Measurements from ENCODE around the gene LIPA.

DNA sequence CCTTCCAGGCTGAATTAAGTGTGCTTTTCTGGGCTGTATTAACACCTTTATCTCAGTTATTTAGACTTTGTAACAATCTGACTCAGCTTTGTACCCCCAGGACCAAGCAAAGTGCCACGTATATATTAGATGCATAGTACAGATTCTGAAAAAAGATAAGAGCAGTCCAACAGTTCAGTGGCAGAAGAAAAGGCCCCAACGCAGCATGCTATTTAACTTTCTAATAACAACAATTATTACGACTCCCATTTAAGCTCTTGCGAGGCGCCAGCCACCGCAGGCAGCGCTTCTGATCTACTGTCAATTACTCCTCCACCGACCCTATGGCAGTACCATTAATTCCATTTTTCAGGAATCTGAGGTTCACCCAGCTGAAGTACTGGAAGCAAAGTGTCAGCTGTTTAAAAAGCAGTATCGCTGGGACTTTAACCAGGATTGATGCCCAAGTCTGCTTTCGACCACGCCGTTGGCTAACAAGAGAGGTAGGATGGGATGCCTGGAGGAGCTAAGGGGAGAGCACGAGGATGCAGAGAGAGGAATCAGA, 638 bp downstream of the LIPA start:
- TF ChIP-seq, protein P1, sequence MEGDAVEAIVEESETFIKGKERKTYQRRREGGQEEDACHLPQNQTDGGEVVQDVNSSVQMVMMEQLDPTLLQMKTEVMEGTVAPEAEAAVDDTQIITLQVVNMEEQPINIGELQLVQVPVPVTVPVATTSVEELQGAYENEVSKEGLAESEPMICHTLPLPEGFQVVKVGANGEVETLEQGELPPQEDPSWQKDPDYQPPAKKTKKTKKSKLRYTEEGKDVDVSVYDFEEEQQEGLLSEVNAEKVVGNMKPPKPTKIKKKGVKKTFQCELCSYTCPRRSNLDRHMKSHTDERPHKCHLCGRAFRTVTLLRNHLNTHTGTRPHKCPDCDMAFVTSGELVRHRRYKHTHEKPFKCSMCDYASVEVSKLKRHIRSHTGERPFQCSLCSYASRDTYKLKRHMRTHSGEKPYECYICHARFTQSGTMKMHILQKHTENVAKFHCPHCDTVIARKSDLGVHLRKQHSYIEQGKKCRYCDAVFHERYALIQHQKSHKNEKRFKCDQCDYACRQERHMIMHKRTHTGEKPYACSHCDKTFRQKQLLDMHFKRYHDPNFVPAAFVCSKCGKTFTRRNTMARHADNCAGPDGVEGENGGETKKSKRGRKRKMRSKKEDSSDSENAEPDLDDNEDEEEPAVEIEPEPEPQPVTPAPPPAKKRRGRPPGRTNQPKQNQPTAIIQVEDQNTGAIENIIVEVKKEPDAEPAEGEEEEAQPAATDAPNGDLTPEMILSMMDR (IDR thresholded peaks at IDR 0.05; ENCODE audit: low read depth, low read length, missing input control) = no peak
- TF ChIP-seq SP1 (IDR thresholded peaks at IDR 0.05) = no peak
- TF ChIP-seq ATF3 (IDR thresholded peaks at IDR 0.05) = no peak
- TF ChIP-seq TAF1 (conservative IDR thresholded peaks at IDR 0.05) = no peak
- no peak for TF ChIP-seq JUND (IDR thresholded peaks at IDR 0.05)
- no peak for TF ChIP-seq RAD21 (IDR thresholded peaks at IDR 0.05)
- no peak for TF ChIP-seq MAX (IDR thresholded peaks at IDR 0.05)
- TF ChIP-seq HNF4G (IDR thresholded peaks at IDR 0.05) = no peak
